ENCODE results near the gene RSPO4.

DNA sequence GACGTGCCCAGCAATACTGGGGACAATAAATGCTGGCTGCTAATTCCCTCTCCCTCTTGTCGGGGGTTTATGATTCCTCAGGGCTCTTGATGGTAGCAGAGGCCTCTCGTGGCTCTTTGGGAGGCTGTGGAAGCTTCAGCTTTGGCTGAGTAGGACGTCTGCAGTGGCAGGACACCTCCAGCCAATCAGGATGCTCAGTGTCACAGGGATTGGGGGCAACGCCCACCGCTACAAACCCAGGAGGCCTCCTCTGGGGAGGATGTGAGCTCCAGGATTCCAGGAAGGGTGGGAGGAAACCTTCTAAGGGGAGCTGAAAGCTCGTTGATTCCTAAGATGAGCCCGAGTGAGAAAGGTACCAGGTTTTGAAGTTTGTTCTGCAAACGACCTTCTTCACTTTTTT lies 19.4 kb downstream of the RSPO4 start:
- TF ChIP-seq, protein P1, sequence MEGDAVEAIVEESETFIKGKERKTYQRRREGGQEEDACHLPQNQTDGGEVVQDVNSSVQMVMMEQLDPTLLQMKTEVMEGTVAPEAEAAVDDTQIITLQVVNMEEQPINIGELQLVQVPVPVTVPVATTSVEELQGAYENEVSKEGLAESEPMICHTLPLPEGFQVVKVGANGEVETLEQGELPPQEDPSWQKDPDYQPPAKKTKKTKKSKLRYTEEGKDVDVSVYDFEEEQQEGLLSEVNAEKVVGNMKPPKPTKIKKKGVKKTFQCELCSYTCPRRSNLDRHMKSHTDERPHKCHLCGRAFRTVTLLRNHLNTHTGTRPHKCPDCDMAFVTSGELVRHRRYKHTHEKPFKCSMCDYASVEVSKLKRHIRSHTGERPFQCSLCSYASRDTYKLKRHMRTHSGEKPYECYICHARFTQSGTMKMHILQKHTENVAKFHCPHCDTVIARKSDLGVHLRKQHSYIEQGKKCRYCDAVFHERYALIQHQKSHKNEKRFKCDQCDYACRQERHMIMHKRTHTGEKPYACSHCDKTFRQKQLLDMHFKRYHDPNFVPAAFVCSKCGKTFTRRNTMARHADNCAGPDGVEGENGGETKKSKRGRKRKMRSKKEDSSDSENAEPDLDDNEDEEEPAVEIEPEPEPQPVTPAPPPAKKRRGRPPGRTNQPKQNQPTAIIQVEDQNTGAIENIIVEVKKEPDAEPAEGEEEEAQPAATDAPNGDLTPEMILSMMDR (IDR thresholded peaks at IDR 0.05; ENCODE audit: extremely low read depth in 1 of 2, insufficient read depth in 1 of 2, low read depth in 1 of 2, low read length in 2 of 2) = no peak
- TF ChIP-seq JUN (IDR thresholded peaks at IDR 0.05; ENCODE audit: borderline replicate concordance, insufficient read depth, insufficient read length, low read depth) (no peak), POLR2AphosphoS5 (IDR thresholded peaks at IDR 0.05; ENCODE audit: insufficient read depth, low read depth, low read length) (no peak), EZH2 (IDR thresholded peaks at IDR 0.05; ENCODE audit: borderline replicate concordance, low read depth, low read length, severe bottlenecking) (no peak), FOS (IDR thresholded peaks at IDR 0.05; ENCODE audit: borderline replicate concordance, insufficient read depth, low read length) (no peak), POLR2A (IDR thresholded peaks at IDR 0.05; ENCODE audit: low read depth, low read length) (no peak)
- TF ChIP-seq, protein P2, sequence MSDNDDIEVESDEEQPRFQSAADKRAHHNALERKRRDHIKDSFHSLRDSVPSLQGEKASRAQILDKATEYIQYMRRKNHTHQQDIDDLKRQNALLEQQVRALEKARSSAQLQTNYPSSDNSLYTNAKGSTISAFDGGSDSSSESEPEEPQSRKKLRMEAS (IDR thresholded peaks at IDR 0.05; ENCODE audit: insufficient read depth, insufficient read length) = no peak
